Liver (tissue), 3 donors: ENCODE results near the gene C3orf85.

Experiments
- ATF3 ChIP-seq: IDR thresholded peaks from 2 replicates; pipeline ENCODE4 v1.6.1; 2016; ENCODE audit warnings: antibody characterized with exemption
- EGR1 ChIP-seq, 2 donors: IDR thresholded peaks; 2 replicates each; pipeline ENCODE4 v1.6.1; 2016 to 2018; ENCODE audit warnings: antibody characterized with exemption in 2 of 2, low read depth in 2 of 2
- HNF4G ChIP-seq: IDR thresholded peaks from 2 replicates; pipeline ENCODE4 v1.6.1; 2016; ENCODE audit warnings: antibody characterized with exemption
- MAX ChIP-seq: IDR thresholded peaks from 2 replicates; pipeline ENCODE4 v1.6.1; 2016; ENCODE audit warnings: antibody characterized with exemption
- RAD21 ChIP-seq, 2 donors: IDR thresholded peaks; 2 replicates each; pipeline ENCODE4 v1.6.1; 2016; ENCODE audit warnings: antibody characterized with exemption in 2 of 2, mild to moderate bottlenecking in 2 of 2
- RXRA ChIP-seq, 2 donors: IDR thresholded peaks; 2 replicates each; pipeline ENCODE4 v1.6.1; 2017 to 2018; ENCODE audit warnings: antibody characterized with exemption in 2 of 2, mild to moderate bottlenecking in 1 of 2
- SP1 ChIP-seq: IDR thresholded peaks from 2 replicates; pipeline ENCODE4 v1.6.1; 2018; ENCODE audit warnings: antibody characterized with exemption, mild to moderate bottlenecking
- TAF1 ChIP-seq: conservative IDR thresholded peaks from 2 replicates; pipeline ENCODE4 v1.6.1; 2016; ENCODE audit warnings: antibody characterized with exemption, mild to moderate bottlenecking
- TF ChIP-seq, protein P1 (sequence below): fragments of 150-350 bp; IDR thresholded peaks from 2 replicates; pipeline ENCODE4 v1.5.1; 2017; ENCODE audit warnings: improper control_type of control experiment, low read depth, low read length; ENCODE audit not compliant: missing input control
- TF ChIP-seq, protein P2 (sequence below): IDR thresholded peaks from 2 replicates; pipeline ENCODE4 v1.6.1; 2016; ENCODE audit warnings: antibody characterized with exemption, mild to moderate bottlenecking
- donor health status: healthy.
- donor health status: healthy.

DNA sequence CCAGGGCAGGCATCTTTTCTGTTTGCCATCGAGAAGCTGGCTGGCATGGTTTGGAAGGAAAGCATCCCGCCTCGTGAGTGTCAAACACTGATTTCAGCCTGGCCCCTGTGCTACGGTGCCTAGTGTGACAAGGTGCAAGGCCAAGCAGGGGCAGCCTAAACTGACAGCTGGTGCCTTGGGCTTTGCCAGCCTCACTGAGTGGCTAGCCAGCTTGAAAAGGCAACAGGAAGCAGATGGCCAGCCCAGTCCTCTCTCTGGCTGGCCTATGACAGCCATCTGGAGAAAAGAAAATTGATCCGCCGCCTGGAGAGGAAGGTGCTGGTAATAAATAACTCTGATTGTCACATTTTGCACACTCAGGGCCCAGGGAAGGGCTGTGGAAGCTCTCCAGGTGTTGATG, 52.2 kb downstream of the C3orf85 start:
- TF ChIP-seq, protein P1, sequence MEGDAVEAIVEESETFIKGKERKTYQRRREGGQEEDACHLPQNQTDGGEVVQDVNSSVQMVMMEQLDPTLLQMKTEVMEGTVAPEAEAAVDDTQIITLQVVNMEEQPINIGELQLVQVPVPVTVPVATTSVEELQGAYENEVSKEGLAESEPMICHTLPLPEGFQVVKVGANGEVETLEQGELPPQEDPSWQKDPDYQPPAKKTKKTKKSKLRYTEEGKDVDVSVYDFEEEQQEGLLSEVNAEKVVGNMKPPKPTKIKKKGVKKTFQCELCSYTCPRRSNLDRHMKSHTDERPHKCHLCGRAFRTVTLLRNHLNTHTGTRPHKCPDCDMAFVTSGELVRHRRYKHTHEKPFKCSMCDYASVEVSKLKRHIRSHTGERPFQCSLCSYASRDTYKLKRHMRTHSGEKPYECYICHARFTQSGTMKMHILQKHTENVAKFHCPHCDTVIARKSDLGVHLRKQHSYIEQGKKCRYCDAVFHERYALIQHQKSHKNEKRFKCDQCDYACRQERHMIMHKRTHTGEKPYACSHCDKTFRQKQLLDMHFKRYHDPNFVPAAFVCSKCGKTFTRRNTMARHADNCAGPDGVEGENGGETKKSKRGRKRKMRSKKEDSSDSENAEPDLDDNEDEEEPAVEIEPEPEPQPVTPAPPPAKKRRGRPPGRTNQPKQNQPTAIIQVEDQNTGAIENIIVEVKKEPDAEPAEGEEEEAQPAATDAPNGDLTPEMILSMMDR: no peak
- TF ChIP-seq MAX (no peak), RXRA (IDR thresholded peaks at IDR 0.05) (no peak), SP1 (no peak), TAF1 (no peak), EGR1 (IDR thresholded peaks at IDR 0.05; ENCODE audit: low read depth in 2 of 2) (no peak), RAD21 (IDR thresholded peaks at IDR 0.05) (no peak), ATF3 (no peak), HNF4G (no peak)
- TF ChIP-seq, protein P2, sequence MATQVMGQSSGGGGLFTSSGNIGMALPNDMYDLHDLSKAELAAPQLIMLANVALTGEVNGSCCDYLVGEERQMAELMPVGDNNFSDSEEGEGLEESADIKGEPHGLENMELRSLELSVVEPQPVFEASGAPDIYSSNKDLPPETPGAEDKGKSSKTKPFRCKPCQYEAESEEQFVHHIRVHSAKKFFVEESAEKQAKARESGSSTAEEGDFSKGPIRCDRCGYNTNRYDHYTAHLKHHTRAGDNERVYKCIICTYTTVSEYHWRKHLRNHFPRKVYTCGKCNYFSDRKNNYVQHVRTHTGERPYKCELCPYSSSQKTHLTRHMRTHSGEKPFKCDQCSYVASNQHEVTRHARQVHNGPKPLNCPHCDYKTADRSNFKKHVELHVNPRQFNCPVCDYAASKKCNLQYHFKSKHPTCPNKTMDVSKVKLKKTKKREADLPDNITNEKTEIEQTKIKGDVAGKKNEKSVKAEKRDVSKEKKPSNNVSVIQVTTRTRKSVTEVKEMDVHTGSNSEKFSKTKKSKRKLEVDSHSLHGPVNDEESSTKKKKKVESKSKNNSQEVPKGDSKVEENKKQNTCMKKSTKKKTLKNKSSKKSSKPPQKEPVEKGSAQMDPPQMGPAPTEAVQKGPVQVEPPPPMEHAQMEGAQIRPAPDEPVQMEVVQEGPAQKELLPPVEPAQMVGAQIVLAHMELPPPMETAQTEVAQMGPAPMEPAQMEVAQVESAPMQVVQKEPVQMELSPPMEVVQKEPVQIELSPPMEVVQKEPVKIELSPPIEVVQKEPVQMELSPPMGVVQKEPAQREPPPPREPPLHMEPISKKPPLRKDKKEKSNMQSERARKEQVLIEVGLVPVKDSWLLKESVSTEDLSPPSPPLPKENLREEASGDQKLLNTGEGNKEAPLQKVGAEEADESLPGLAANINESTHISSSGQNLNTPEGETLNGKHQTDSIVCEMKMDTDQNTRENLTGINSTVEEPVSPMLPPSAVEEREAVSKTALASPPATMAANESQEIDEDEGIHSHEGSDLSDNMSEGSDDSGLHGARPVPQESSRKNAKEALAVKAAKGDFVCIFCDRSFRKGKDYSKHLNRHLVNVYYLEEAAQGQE: no peak
